H7 (cell line): ENCODE data around the gene ULK1. TPM values are rescaled to one million over a fixed set of nuclear protein-coding genes. Genes with fewer than 3 reads are reported as not detected.

Source experiments
- DNase-seq: peaks from one replicate; pipeline ENCODE4 v3.0.0; 2012
- H3K27me3 ChIP-seq: 2 replicates; pipeline ENCODE4 v1.6.0; 2011; ENCODE audit warnings: mild to moderate bottlenecking, low read length; ENCODE audit not compliant: control insufficient read depth, insufficient read depth
- H3K36me3 ChIP-seq: replicated peaks from 2 replicates; pipeline ENCODE4 v1.5.1; 2011; ENCODE audit warnings: low read length; ENCODE audit not compliant: control insufficient read depth, insufficient read depth
- H3K4me3 ChIP-seq: 2 replicates; pipeline ENCODE4 v1.5.1; 2011; ENCODE audit warnings: low read depth, mild to moderate bottlenecking, control low read depth, low read length, moderate library complexity; ENCODE audit not compliant: insufficient read depth
- total RNA-seq: library from RNA; depleted of rRNA; stranded (reverse); fragments of >200 nt; shearing (Covaris generic); gene quantifications from 2 replicates; pipeline ENCODE4 v1.2.3, GENCODE V29; 2014

ULK1 gene
- total RNA-seq, 1 experiment from 2014 or later = 15.7 TPM

GRCh38 chr12:131905630-131906091 is 11.2 kb downstream of the ULK1 start:
- Histone ChIP-seq H3K27me3 (no peaks in the 10 kb centered on the region), H3K36me3 (peaks cover 2% of the 10 kb centered on the region), H3K4me3 (no peak overlapping the region)
- DNase-seq = no peak

GRCh38 chr12:131907379-131908091 is 13.1 kb downstream of the ULK1 start:
- Histone ChIP-seq H3K4me3 (no peak overlapping the region), H3K36me3 (peaks cover 13% of the 10 kb centered on the region), H3K27me3 (no peaks in the 10 kb centered on the region)
- DNase-seq = no peak

GRCh38 chr12:131908092-131909080 is 14.0 kb downstream of the ULK1 start:
- Histone ChIP-seq H3K4me3 (no peak overlapping the region), H3K36me3 (peaks cover 13% of the 10 kb centered on the region), H3K27me3 (no peaks in the 10 kb centered on the region)
- no peak for DNase-seq

- DNase-seq = no peak
- Histone ChIP-seq H3K4me3 (no peak overlapping the region), H3K36me3 (peaks cover 16% of the 10 kb centered on the region), H3K27me3 (no peaks in the 10 kb centered on the region)
Measured at GRCh38 chr12:131909081-131909751, 14.8 kb downstream of the ULK1 start.

GRCh38 chr12:131909752-131910219 is 15.4 kb downstream of the ULK1 start:
- no peak for DNase-seq
- Histone ChIP-seq H3K36me3 (peaks cover 17% of the 10 kb centered on the region), H3K4me3 (no peak overlapping the region), H3K27me3 (no peaks in the 10 kb centered on the region)

- Histone ChIP-seq H3K27me3 (no peaks in the 10 kb centered on the region), H3K4me3 (no peak overlapping the region), H3K36me3 (peaks cover 21% of the 10 kb centered on the region)
- DNase-seq = peak; percentile 48
Measured at GRCh38 chr12:131910302-131911027, 16.0 kb downstream of the ULK1 start.

GRCh38 chr12:131911028-131911650 is 16.7 kb downstream of the ULK1 start:
- H3K36me3 ChIP-seq = peaks cover 23% of the 10 kb centered on the region
- DNase-seq = no peak
- no peaks in the 10 kb centered on the region for H3K27me3 ChIP-seq
- no peak overlapping the region for H3K4me3 ChIP-seq

- H3K36me3 ChIP-seq = peaks cover 23% of the 10 kb centered on the region
- H3K4me3 ChIP-seq = no peak overlapping the region
- no peak for DNase-seq
- H3K27me3 ChIP-seq = no peaks in the 10 kb centered on the region
Measured at GRCh38 chr12:131911851-131912477, 17.5 kb downstream of the ULK1 start.

GRCh38 chr12:131912518-131913274 is 18.3 kb downstream of the ULK1 start:
- peak; percentile 89 for DNase-seq
- Histone ChIP-seq H3K36me3 (peaks cover 23% of the 10 kb centered on the region), H3K4me3 (no peak overlapping the region)

GRCh38 chr12:131913666-131914065 is 19.2 kb downstream of the ULK1 start:
- H3K36me3 ChIP-seq = peaks cover 23% of the 10 kb centered on the region
- no peak for DNase-seq
- no peaks in the 10 kb centered on the region for H3K27me3 ChIP-seq

More at GRCh38 chr12:131912518-131913274, 18.3 kb downstream of the ULK1 start:
- H3K27me3 ChIP-seq = no peaks in the 10 kb centered on the region

GRCh38 chr12:131914179-131914702 is 19.8 kb downstream of the ULK1 start:
- no peaks in the 10 kb centered on the region for H3K27me3 ChIP-seq
- DNase-seq = no peak
- peaks cover 23% of the 10 kb centered on the region for H3K36me3 ChIP-seq
- no peak overlapping the region for H3K4me3 ChIP-seq

More at GRCh38 chr12:131913666-131914065, 19.2 kb downstream of the ULK1 start:
- H3K4me3 ChIP-seq = no peak overlapping the region

- Histone ChIP-seq H3K4me3 (no peak overlapping the region), H3K27me3 (no peaks in the 10 kb centered on the region), H3K36me3 (peaks cover 27% of the 10 kb centered on the region)
- DNase-seq = no peak
Measured at GRCh38 chr12:131915000-131915689, 20.7 kb downstream of the ULK1 start.
